Measurements from ENCODE around the gene ATAD3A.

The ATAD3A gene

DNA sequence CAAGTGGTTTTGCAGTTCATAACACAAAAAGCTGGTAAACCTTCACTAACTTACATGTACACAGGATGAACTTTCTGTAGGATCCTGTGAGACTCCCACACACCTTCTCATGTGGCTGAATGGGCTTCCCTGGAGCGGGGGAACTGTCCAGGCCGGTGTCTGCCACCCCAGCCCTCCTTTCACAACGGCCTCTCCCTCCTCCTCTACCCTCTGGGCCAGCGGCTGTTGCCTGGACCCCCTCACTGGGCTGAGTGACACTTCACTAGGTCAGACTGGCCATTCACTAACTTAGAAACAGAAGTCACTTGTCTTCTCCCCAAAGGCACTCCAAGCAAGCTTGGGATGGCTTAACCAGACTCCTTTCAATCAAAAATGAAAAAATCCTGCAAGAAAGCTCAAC is 46.6 kb downstream of the ATAD3A start:
- no peak for DNase-seq

DNA sequence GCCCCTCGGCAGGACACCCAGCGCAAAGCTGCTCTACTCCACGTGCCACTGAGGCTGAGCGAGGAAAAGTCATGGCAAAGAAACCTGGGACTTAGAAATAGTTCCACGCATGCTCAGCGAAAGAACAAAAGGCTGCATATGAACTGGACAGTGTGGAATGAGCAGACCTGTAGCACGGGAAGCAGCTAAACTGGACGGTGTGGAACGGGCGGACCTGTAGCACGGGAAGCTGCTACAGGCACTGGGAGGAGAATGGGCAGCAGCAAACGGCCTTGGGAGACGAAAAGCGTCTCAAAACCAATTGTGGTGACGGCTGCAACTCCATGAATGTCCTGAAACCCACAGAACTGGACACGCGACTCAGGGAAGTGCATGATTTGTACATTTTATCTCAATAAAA is 47.1 kb downstream of the ATAD3A start:
- no peak for DNase-seq

DNA sequence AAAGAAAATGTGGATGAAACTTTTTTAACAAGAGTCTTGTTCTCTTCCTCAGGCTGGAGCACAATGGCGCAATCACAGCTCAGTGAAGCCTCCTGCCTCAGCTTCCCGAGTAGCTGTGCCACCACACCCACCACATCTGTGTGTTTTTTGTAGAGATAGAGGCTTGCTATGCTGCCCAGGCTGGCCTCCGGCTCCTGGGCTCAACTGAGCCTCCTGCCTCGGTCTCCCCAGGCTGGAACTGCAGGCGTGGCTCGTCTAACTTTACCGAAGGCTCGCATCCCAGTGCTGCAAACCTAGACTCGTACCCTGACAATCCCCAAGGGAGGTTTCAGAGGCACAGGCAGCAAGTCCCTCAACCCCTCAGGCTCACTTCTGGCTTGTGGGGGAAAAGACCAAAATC is 48.2 kb downstream of the ATAD3A start:
- no peak for DNase-seq

DNA sequence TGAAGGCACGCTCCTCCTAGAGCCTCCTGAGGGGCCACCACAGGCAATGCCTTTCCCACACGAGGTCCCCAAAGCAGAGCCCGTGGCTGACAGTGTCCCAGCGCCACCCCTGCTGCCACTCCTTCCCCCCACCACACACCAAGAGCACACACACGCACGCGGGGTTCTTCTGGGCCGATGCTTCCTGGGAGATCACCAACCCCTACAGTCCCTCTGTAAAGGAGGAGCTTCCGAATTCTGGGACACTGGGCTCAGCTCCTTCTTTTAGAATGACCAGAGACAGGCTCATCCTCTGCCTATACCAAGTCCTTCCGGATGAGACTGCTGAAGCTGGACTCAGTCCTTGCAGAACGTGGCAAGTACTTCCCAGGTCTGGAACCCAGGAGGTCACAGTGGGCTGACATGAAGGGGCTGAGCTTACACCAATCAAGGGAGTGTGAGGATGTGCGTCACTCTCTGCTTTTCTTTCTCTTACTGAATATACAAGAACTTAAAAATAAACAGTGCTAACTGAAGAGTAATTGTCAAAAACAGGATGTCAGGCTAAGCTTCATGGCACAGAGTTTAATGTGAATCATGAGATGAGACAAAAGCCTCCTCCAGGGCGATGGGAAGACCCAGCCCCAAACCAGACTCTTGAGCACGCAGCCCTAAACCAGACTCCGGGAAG is 50.0 kb downstream of the ATAD3A start:
- DNase-seq = no peak

DNA sequence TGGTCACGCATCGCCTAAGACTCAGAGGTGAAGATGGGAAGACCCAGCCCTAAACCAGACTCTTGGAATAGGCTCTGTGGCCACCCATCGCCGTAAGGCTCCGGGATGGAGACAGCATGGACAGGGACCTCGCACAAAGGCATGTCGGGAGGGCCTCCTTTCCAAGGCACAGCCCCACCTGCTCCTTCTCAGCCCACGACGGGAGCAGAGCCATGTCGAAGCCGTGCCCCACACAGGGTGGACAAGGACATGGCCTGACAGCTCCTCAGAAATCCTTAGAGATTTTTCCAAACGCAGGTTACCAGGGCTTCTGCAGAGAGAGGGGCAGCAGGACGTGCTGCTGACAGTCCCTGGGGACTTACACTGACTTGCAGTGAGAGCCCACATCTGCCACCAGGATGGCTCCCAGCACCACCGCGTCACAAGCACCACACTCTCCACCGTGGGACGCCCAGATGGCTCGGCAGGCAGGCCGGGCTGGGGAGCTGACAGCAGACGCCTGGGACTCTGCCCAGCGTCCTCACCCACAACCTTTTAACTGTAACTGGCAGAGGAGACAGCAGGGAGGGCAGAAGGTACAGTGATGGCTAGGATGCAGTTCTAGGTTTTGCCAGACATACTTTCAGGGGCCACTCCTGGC is 50.7 kb downstream of the ATAD3A start:
- no peak for DNase-seq

DNA sequence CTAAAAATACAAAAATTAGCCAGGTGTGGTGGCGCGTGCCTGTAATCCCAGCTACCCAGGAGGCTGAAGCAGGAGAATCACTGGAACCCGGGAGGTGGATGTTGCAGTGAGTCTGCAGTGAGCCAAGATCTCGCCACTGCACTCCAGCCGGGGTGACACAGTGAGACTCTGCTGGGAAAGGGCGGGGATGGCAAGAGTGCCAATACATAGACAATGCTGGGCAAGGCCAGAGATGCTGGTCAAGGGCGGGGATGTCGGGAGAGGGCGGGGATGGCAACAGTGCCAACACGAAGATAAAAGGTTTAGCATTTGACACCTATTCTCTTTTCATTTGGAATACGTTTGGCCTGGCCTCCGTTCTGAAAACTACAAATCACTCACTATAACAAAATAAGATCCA is 51.7 kb downstream of the ATAD3A start:
- no peak for DNase-seq

DNA sequence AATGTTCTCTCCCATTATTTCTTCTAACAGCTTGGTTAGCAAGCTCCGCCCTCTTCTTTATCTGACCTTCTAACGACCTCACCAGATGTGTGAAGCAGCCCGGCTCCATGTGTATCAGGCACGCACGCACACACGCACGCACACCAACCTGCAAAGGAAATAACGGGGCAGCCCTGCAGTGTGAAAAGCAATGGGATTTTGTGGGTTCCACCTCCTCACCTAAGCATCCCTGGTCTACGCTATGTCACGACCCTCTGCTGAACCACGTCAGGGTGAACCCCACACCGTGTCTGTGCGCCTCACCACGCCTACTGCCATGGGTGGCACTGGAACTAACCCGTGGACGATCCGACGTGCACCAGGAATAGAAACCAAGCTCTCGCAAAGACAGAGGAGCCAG is 52.3 kb downstream of the ATAD3A start:
- DNase-seq = no peak

DNA sequence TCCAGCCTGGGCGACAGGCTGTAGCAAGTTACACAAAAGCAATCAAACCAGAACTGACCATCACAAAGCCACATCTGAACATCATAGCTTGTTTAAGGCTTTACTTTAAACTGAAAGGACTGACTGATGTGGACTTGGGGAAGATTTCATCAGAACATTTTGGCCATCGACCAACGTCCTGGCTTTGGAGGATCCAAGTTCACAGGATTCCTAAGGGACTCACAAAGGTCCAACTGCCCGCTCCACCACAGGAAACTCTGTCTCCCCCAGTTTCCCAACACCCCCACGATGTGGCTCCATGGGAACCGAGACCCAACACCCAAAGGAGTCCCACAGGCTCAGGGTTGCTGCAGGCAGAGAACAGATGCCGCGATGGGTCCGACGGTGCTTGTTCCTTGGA is 53.4 kb downstream of the ATAD3A start:
- no peak for DNase-seq

DNA sequence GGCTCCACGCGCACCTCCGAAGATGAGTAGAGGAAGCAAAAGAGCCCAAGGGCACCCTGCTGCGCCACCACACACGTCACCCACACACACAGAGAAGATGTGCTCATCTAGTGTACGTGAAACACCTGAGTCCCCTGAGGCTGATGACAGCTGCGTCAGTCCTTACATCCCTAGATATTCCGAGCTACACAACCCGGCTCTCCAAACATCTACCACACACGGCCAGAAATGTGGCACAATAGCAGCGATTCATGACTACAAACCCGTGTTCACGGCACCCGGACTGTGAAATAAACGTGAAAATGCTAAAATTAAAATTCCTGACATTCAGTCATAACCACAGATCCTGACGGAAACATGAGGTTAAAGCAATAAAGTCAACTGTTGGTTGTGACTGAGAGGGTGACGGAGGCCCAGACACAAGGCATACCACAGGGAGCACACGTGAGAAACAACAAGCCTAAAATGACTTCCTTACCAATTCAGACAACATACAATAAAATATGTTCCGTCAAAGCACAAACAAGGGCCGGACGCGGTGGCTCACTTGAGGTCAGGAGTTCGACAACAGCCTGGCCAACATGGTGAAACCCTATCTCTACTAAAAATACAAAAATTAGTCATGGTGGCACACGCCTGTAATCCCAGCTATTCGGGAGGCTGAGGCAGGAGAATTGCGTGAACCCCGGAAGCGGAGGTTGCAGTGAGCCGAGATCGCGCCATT is 55.4 kb downstream of the ATAD3A start:
- no peak for DNase-seq

DNA sequence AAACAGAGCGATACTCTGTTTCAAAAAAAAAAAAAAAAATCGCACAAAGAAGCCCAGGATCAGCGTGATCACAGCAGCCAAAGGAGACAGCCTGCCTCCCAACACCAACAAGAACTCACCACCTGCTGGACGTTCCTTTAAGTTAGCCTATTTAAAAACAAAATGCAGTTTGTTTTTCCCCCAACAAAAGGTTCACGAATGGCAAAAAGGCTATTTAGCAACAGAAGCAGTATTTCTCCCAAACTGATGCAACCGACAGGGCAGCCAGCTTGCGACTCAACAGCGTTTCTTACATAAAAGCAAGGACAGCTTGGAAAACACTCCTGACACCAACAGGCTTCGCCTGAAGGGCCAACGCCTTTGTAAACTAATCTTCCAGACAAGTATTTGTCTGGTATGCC is 55.9 kb downstream of the ATAD3A start:
- DNase-seq = no peak

DNA sequence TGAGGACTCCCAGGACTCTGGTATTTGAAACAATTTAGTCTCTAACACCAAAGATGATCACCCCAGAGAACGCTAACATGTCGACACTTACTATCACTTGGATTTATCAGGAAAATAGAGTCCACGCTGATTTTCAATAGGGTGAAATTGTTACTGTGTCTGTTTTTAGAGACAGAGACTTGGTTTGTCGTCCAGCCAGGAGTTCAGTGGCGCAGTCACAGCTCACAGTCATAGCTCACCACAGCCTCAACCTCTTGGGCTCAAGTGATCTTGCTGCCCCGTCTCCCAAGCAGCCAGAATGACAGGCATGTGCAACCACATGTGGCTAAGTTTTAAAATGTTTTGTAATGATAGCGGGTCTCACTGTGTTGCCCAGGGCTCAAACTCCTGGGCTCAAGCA is 57.4 kb downstream of the ATAD3A start:
- no peak for DNase-seq

DNA sequence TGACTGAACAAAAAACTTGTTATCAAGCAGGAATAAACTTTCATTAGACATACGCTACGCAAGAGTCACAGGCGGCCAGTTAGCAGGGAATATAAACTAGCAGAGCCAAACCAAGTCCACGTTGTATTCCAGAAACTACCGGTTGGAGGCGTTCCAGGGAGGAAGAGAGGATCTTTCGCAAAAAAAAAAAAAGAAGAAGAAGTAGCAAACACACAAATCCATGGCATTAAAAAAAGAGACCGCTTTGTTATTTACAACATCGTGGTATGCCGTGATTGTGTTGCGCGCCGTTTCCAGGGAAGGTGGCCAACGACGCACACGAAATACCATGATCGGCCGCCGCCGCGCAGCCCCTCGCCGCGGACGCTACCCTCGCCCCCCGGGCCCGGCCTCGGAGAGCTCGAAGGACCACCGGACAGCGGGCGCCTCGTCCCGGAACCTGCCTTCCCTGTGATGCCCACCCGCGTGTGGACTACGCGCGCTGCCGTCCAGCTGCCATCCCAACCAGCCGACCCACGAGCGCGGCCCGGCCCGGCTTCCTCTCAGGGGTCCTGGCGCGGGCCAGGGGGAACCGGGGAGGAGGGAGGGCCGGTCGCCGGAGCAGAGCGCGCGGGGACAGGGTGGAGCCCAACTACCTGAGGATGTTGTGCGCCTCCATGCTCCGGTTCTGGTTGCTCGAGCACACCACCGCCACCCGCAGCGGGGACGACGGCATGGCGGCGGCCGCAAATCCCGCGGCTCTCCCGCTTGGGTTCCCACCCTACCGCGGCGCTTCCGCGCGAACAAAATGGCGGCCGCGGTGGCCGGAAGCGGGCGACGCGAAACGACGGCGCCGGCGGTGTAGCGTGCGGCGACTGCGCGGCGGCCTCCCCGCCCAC is 62.1 kb downstream of the ATAD3A start:
- DNase-seq = peak; percentile 76

DNA sequence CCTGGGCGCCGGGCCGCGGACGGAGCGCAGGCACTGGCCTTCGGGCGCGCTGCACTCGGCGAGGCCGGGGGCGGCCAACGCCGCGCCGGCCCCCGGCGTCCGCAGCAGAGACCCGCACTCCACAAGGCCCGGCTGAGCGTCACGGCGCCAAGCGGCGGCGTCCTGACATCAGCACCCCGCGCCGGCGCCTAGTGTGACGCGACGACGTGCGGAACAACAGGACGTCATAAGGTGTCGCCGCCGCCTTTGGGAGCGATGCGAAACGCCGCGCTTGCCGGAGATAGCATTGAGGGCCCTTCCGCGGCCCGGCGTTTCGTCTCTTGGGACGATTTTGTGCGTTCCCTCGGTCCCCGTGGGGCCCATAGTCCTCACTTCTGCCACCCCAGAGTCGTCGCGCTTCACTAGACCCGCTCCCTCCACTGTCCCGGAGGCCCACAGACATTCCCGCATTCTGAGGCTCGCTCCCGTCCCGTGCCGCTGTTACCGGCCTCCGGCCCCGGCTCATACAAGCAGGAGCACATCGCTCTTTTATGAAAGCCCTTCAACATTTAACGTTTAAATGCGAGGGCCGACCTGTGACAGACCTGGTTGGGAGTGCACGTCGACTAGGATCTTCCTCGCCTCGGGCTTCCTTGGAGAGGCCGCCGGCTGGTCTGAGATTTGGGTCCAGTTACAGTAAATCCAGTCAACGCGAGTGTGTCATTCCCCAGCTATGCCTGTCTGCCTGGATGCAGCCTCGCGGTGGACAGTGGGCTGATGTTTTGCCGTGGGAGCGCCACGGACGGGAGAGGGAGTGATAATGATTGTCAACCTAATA is 63.0 kb downstream of the ATAD3A start, which contains the start of gene SSU72:
Gene SSU72 (minus strand): TSS at position 143 of the 817 bp plus-strand sequence. CDS start 306 bp downstream, outside the sequence.
- DNase-seq = peak; percentile 85

DNA sequence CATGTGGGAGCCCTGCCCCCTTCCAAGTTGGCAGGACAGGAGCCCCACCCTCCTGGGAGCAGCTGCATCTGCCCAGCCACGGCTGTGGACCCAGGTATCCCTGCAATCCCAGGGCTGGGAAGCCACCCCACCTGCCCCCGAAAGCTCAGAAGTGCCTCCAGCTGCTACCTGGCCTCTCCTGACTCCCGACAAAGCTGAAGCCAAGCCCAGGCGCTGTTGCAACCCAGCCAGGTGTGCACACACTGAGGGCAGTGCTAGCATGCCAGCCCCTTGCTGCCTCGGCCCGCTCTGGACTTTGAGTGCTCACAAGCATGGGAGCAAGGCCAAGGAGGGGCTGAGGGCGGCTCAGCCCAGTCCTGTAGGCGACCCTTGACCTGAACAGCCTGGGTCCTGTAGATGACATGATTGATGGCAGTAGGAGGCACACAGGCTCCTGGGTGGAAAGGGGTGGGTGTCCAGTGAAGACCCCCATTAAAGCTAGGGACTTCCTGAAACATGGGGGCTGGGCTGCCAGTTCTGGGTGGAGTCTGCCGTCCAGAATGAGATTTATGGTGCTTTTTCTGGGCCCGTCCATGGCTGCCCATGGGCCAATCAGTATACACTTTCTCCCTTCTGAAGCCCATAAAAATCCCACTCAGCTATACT is 65.5 kb downstream of the ATAD3A start:
- no peak for DNase-seq

DNA sequence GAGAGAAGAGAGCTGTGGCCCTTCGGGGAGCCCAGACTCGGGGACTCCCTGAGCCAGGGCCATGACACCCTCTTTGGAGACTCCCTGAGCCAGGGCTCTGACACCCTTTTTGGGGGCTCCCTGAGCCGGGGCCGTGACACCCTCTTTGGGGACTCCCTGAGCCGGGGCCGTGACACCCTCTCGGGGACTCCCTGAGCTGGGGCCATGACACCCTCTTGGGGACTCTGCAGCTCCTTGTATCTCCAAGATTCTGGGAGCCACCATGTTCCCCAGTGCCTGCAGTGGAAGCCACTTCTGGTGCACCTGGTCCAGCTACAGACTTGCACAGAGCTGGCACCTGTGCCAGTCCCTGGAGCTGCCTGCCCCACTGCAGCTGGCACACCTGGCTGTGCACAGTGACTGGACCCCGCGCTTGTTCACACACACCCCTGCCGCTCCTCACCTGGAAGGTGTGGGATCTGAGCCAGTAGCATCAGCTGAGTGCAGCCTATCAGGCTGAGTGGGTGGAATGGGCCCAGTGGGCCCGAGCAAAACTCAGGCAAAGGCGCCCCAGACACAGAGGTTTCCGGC is 66.5 kb downstream of the ATAD3A start:
- no peak for DNase-seq

DNA sequence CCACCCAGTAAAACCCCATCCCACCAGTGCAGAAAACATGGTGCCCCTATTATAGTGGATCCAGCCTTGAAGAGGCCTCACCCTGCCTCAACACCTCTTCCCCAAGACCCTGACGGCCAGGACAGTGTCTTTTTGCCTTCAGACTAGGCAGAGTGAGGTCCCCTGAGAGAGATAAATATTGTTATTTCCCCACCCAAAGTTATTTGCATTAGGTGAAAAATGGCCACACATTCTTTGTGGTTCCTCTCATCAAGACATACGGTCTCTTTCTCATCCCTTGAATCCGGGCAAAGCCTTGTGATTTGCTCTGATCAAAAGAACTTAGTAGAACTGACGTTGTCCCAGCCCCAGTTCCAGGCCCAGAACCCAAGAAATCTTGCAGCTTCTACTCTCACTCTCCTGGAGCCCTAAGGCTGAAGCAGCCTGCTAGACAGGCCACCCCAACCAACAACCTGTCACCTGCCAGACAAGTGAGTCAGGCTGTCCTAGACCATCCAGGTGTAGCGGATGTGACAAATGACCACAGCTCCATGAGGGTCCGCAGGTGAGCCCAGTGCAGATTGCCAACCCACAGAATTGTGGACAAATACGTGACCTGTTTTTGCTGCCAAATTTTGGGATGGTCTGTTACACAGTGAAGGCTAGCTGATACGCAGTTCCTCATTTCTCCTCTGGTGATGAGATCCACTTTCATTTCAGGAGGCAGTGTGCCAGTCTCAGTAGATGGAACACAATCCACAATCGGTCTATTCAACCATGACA is 70.8 kb downstream of the ATAD3A start:
- no peak for DNase-seq

DNA sequence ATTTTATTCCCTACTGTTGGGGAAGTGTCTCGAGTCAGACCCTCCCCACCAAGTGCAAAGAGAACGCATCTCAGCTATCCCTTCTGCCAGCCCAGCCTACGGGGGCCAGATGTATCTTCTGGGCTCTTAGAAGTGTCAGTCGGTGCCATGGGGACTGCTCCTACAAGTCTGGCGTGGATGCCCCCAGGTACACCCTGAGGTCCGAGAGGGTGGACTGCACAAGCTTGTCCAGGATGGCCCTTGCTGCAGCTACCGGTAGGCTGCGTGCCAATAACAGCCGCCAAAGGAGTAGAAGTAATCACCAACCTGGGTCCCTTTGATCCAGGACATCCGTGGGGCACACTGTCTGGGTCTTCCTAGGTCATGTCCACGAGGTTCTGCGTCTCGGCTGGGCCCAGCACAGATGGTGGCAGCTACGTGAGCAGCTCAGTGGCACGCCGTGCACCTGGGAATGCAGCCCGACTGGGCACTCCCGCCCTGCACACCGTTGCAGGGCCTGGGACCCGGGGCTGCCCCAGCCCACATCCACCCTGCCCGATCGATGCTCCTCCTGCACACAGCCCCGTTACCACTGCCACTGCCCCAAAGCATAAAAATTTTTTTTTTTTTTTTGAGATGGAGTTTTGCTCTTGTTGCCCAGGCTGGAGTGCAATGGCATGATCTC is 71.5 kb downstream of the ATAD3A start:
- DNase-seq = no peak
